GM18520 (cell line): ENCODE measurements around the gene LRPAP1.

Source experiments
- ATAC-seq: cut with Tn5 transposase; IDR thresholded peaks from one replicate; pipeline ENCODE4 v1.9.1; 2021; ENCODE audit not compliant: unreplicated experiment

Gene LRPAP1

DNA sequence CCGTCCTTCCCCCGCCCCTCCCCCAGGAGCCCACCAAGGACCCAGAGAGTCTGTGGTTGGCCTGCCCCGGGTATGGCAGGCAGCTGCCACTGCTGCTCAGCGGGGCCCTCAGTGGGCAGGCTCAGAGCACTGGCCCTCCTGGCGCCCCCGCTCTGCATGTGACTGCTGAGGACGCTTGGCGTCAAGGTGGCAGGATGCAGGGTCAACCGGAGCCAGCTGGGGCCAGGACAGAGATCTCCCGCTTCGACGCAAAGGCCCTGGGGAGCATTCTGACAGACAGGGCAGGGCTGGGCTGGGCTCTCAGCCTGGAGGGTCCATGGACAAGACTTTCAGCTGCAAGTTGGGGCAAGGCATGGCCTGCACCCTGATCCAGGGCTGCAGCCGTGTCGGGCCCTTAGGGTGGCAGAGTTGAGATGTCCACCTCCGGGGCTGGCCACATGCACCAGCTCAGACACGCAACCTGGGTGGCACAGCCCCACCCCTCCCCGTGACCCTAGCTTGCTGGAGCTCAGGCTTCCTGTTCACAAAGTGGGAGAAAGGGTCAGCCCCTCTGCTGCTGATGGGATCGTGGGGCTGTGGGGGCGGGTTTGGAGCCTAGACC lies 30.3 kb downstream of the LRPAP1 start:
- no peak for ATAC-seq

DNA sequence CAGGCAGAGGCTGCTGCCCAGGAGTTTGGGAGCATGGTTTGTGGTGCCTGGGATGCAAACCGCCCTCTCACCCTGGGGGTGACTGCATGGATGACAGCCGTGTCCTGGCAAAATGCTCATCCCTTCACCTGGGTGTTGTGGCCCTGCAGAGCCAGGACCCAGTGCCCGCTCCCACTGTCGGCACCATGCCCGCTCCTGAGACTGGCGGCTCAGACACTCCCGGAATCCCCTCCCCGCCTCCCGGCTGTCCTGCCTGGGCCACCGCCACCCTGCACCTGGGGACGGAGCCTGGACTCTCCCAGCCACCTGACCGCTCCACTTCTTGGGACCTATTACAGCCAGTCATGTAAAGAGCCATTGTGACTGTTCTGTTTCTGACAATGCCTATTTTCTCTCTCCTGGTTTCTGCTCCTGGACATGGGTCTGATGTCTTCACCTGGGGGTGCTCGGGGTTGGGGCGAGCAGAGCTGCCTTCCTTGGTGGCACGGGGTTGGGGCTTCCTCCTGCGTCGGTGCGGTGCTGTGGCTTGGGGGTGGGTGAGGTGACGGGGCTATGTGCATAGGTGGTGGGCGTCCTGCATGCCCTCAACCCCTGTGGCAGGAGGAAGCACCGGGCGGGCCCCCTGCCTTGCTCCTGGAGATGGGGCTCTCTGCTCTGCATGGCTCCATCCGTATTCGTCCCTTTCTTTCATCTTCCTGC lies 30.9 kb downstream of the LRPAP1 start:
- ATAC-seq = no peak

DNA sequence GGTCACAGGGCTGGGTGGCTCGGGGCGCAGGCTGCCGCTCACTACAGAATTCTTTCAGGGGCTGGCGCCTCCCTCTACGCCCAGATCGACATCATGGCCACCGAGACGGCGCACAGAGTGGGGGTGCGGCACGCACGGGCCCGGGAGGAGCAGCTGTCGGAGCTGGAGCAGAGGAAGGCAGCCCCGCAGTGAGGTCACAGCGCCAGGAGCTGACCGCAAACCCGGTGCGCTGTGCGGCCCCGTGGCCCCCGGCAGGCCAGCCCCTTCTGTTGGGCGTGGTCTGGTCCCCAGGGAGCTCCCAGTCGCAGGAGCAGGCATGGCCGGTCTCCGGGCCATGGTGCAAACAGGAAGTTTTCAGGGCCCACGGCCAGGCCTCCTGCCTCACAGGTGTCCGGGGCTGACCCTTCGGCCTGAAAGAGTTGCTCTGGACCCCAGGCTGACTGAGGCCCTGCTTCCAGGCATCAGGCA lies 31.6 kb downstream of the LRPAP1 start:
- ATAC-seq = no peak

DNA sequence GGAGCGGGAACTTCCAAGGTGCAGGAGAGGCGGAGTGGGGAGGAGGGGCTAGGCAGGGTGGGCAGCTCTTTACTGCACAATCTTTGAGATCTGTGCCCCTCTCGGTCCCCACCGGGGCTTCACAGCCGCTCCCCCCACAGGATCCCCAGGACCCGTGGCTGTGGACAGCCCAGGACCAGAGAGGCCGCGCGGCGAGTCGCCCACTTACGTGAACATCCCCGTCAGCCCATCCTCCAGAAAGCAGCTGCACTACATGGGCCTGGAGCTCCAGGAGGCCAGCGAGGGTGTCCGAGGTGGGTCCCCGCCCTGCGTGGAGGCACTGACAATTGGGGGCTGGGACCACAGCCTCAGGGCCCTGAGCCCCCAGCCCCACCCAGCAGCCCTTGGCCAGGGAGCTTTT lies 32.1 kb downstream of the LRPAP1 start:
- ATAC-seq = no peak

DNA sequence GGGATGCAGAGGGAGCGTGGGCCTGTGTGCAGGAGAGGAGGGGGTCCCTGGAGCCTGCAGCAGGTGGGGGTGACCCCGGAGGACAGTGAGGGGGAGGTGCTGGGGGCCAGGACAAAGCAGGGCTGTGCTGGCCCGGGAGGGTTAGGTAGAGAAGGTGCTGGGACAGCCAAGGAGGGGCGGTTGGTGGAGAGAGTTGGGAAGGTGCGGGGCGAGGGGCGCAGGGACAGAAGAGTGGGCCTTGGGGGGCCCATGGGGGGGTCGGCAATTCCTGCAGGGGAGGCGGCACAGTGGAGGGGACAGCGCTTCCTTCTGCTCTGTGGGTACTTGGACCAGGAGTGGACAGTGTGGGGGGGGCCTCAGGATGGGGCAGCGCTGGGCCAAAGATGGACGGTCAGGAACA lies 32.5 kb downstream of the LRPAP1 start:
- no peak for ATAC-seq

DNA sequence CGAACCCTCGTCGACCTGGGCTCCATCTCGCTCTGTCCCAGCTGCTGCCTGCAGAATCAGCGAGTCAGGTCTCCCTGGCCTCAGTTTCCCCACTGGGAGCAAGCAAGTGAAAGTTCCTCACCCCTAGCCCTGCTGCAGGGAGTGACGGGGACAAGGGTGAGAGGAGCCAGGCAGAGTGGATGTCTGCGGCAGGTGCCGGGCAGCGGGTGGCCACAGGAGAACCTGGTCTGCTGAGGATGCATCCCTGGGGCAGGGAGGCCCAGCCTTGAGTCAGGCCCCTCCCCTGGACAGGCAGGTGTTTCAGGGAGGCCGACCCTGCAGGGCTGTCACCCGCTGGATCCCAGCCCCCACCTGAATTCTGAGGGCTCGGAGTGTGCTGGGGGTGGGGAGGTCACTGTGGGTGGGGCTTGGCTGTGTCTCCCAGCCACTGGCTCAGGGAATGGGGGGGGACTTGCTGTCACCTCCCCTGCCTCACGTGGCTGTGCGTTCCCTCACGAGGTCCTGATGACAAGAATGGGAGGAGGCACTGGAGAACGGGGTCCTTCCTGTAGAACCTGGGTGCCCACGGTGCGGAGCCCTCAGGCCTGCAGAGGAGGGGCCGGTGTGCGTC lies 33.2 kb downstream of the LRPAP1 start:
- no peak for ATAC-seq

DNA sequence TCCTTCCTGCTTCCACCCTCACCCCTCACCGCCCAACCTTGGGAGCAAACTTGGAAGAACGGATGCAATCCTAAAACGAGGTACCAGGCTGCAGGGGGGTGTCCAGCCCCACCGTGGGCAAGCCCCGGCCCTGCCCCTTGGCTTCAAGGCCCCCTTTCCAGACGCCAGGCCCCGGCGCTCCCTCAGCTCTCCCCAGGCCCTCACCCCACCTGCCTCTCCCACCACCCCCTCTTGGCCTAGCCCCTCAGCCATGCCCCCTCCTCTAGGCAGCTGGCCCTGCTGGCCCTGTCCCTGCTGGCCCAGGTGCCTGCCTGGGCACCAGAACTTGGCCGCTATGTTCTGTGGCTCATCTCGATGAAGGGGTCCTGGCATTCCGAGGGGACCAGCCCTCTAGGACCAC lies 33.8 kb downstream of the LRPAP1 start:
- ATAC-seq = no peak

DNA sequence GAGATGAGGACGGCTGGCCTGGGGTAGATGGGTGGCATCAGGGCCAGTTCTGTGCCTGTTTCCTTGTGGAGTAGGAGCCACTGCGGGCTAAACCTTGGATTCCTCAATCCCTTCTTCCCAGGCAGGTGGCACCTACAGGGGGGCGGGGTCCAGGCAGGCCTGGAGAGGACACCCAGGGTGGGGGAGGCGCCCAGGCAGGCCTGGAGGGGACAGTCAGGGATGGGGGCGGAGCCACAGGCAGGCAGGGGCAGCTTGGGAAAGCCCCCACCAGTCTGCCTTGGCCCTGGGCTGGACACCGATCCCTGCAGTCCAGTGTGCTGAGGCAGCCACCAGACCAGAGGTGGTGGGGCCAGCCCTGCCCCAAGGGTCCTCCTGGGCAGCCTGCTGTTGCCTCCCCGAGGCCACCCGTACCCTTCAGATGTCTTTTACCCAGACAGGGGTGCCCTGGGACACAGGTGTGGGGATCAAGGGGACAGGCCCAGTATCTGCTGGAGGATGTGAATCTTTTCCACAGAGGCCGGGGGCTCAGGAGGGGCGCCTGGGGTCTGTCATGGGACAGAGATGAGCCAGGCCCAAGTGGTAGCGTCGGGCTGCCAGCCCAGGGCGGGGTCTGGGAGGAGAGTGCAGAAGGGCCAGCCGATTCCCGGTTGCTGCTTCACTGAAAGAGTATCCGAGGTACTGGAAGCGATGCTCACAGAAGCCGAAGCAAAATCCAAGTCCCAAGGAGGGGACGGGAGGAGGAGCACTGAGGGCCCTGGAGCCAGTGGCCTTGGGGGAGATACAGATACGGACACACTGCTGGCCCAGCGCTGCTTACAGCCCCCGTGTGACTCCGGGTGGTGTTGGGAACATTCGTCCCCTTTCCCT lies 34.5 kb downstream of the LRPAP1 start:
- ATAC-seq = no peak

DNA sequence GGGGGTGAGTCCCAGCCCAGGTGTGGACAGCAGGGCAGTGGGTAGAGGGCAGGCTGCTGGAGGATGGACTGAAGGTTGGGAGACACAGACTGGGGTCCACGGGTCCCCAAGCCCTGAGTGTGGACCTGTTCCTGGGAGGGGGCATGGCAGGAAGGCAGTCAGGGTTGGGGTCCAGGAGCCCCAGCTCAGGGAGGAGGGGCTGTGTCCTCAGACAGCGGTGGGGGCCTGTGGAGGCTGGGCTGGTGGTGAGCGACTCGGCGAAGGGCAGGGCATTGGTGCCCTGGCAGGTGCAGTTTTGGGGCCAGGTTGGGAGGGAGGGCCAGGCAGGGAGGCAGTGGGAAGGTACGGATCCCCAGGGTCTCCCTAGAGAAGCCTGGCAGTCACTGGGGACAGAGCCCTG lies 35.1 kb downstream of the LRPAP1 start:
- no peak for ATAC-seq

DNA sequence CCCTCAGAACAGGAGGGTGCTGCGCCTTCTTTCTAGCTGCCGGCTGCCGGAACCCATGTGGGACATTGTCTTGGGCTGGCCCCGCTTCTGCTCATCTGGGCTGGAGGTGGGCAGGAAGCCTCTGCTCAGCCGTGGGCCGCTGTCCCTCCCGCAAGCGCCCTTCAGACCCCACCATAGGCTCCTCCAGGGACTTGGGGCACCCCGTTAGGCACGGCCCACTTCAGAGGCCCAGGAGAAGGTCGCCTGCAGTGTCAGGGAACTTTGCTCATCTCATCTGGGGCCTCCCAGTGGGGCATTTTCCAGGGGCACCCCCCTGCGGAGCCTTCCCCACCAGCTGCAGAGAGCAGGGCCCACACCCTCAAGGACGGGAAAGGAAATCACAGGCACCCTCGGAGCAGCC lies 36.2 kb downstream of the LRPAP1 start:
- ATAC-seq = no peak

DNA sequence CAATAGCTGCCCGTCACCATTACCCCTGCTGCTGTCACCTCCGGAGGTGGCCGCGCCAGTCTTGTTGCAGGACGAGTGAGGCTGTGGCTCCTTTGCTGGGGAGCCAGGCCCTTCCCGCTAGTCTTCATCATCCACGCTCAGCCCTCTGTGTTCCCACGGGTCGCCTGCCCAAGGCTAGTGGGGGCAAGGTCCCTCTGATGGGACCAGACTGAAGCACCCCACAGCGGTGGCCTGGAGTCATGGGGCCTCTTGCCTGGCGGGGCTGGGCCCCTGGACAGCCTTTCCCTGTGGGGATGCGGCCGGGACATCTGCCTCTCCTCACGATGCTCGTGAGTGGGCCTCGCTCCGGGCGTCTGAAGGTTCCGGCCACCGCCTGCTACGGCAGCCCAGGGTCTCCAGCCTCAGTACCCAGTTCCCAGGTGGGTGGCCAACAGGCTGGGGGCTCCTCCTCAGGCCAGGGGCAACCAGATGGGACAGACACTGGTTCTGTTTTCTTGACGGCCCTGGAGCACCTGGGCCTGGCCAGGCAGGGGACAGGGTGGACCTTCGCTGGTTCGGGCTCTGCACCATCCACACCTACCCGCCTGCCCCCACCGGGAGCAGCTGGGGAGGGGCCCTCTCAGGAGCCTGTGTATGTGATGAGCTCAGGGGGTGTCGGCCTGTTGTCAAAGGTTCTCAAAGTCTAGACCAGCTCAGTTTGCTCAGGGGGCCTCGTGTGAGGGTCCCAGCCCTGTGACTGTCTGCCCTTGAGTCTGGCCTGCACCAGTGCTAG lies 36.8 kb downstream of the LRPAP1 start:
- ATAC-seq = no peak

DNA sequence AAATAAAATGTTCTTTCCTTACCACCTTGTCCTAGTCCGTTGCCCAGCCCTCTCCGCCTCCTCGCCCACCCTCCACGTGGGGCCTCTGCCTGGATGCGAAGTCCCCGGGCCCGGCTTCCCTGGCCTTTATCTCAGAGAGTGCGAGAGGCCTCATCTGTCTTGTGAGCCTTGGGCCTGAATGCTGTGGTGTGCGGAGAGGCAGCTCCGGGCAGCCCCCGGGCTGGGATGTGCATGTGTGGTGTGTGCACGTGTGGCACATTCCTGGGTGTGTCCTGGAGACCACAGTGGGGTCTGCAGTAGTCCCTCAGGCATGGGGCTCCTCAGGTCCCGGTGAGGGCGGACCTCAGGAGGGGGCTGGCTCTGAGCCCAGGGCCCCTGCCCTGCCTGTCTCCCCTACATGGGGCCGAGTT lies 37.8 kb downstream of the LRPAP1 start:
- no peak for ATAC-seq

DNA sequence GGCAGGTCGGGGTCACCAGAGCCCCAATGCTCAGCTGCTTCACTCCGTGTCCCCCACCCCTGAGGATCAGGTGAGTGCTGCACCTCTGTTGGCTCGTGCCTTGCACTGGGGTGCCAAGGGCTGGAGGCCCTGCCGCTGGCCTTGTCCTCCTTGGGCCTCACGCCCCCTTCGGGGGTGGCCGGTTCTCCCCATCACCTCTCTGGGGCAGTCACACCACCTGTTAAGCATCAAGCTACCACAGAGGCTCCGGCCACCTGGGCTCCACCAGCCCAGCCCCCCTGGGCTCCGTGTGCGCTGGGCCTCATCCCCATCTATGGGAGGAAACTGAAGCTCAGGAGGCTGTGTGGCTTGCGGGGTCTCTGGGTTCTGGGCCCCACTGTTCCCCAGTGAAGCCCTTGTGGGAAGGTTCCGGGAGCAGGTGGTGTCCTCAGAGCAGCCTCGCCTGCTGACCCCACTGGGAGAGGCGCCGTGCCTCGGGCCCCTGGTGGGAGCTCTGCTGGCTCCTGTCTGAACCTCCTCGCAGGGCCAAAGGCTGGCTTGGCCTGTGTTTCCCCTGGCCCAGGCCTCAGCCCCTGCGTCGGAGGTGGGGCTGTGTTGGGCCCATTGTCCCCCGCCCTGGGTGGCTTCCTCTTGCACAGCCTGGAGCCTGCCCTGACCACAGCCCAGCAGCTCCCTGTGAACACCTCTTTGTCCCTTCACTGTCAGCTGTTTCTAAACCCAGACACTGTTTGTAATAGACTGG lies 38.3 kb downstream of the LRPAP1 start:
- ATAC-seq = no peak

DNA sequence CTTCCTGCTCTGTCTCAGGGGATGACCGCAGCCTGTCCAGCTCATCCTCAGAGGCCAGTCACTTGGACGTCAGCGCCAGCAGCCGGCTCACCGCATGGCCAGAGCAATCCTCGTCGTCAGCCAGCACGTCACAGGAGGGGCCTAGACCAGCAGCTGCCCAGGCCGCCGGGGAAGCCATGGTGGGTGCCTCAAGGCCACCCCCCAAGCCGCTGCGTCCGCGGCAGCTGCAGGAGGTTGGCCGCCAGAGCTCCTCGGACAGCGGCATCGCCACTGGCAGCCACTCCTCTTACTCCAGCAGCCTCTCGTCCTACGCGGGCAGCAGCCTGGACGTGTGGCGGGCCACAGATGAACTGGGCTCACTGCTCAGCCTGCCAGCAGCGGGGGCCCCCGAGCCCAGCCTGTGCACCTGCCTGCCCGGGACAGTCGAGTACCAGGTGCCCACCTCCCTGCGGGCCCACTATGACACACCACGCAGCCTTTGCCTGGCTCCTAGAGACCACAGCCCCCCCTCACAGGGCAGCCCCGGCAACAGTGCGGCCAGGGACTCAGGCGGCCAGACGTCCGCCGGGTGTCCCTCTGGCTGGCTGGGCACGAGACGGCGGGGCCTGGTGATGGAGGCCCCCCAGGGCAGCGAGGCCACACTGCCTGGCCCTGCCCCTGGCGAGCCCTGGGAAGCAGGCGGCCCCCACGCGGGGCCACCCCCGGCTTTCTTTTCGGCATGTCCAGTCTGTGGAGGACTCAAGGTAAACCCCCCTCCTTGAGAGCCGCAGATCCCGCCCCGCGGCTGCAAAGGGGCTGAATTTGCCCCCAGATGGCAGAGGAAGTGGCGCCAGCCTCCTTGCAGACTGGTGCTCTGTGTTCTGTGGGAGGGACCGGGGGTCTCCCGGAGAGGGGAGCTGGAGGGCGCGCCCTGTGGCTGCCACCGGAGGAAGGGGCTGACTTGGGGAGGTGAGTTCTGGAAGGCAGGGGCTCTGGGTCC lies 39.2 kb downstream of the LRPAP1 start:
- ATAC-seq = no peak

DNA sequence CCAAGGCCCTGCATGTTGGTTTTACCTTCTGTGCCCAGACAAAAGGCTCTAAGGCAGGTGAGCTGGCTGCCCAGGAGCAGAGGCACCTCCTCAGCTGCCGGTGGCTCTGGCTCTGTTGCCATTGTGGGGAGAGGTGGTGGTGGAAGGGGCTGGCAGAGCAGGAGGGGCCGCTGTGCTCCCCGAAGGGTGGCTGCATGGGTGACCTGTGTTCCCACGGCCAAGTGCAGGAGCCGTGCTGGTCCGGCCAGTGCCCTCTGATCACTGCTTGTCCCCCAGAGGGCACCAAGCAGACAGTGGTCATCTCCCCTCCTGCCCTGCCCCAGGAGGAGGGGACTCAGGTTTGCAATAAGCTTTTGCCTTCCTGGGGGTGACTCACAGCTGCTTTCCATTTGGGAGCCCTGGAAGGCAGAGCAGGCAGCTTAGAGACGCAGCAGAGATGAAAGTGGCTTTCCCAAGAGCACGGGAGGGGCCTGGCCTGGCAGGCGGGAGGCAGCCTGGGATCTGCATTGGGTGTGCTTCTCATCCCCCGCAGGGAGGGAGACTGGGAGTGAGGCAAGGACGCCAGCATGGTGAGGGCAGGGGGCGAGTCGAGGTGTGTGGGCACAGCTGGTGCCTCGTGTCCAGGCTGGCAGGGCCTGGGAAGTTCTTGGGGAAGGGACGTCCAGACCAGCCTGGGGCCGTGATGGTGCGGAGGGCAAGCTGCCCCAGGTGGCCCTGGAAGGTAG lies 40.4 kb downstream of the LRPAP1 start:
- ATAC-seq = no peak

DNA sequence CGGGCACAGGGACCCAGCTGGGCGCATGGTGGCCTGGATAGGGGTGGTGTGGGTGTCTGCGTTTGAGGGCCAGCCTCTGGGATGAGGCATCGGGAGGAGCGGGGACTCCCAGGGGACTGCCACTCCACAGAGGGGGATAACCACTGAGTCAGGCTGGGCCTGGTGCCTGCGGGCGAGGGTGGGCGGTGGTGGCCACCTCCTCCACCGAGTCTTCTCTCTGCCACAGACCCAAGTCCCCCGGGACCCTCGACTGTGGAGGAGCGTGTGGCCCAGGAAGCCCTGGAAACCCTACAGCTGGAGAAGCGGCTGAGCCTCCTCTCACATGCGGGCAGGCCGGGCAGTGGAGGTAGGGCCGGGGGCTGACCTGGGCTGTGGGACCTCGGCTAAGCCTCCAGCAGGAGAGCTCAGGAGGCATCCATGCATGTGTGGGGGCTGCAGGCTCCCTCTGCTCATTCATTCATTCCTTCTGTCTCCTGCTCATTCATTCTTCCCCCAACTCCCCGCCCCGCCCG lies 42.7 kb downstream of the LRPAP1 start:
- no peak for ATAC-seq

DNA sequence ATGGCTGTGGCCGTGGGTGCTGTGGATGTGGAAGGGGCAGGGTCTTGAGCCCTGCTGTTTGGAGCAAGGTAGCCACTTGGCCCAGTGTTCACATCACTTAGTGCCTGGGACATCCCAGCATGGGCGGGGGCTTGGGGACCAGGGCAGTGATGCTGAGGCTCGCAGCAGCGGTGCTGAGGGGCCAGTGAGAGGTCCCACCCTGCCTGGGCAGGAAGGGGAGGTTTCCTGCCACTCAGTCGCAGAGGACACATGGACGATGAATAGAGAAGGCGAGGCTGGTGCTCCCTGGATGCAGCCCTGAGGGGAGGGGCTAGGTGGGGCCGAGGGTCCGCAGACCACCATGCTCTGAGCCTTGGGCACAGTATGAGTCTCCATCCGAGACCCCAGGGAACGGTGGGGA lies 43.4 kb downstream of the LRPAP1 start:
- no peak for ATAC-seq

DNA sequence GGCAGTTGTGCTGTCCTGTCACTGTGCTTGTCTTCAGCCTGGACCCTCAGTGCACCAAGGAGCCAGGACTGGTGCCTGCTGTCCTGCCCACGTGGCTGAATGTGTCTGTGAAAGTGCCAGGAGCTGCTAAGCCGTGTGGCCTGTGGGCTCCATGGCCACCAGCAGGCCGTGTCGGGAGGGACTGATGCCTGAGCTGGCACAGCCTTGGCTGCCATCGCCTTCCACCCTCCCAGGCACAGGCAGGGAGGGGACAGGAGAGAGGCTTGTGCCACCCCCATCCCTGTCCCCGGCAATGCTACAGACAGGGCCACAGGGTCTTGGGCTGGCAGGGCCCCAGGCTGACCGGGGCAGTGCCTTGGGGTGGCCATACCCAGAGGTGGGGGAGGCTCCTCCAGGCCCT lies 44.4 kb downstream of the LRPAP1 start:
- ATAC-seq = no peak
